Measurements from ENCODE around the gene SPARCL1. TPM values are rescaled to one million over a fixed set of nuclear protein-coding genes. Genes with fewer than 3 reads are reported as not detected.
A peak's percentile ranks its signal among the peaks of the same experiment; 100 is the strongest.
"Not testable (repeated sequence)": the region's sequence is repeated elsewhere in the genome, so short reads cannot be mapped to it uniquely, and the experiment has no call there.

The SPARCL1 gene
- total RNA-seq, 2 donors from 2014 or later: not detected

- no peak overlapping the region for H3K4me3 Mint-ChIP-seq
- ATAC-seq (replicated peaks in 1 of 2) (no peak), DNase-seq (no peak)
- H3K4me1 Mint-ChIP-seq (ENCODE audit: low read depth): no peaks in the 10 kb centered on the region
- H3K27ac Mint-ChIP-seq: no peak overlapping the region
- no peaks in the 10 kb centered on the region for H3K9me3 Mint-ChIP-seq
- H3K36me3 Mint-ChIP-seq (ENCODE audit: insufficient read depth in 2 of 2): peaks cover 1 to 5% of the 10 kb centered on the region in 2 donors
- no peaks in the 10 kb centered on the region for H3K27me3 Mint-ChIP-seq (ENCODE audit: low read depth)
Measured at GRCh38 chr4:87444741-87445140, 84.4 kb downstream of the SPARCL1 start.

GRCh38 chr4:87442889-87443288 lies 86.3 kb downstream of the SPARCL1 start:
- Mint-ChIP-seq H3K36me3 (ENCODE audit: insufficient read depth in 2 of 2) (peaks cover 0 to 15% of the 10 kb centered on the region in 2 donors), H3K9me3 (no peaks in the 10 kb centered on the region), H3K4me1 (ENCODE audit: low read depth) (no peaks in the 10 kb centered on the region), H3K27me3 (ENCODE audit: low read depth) (no peaks in the 10 kb centered on the region), H3K27ac (no peak overlapping the region), H3K4me3 (no peak overlapping the region)
- DNase-seq (no peak), ATAC-seq (replicated peaks in 1 of 2) (peak in 1 of 2 donors; percentile 26)

- H3K9me3 Mint-ChIP-seq: no peaks in the 10 kb centered on the region
- peaks cover 0 to 5% of the 10 kb centered on the region in 2 donors for H3K36me3 Mint-ChIP-seq (ENCODE audit: insufficient read depth in 2 of 2)
- no peak overlapping the region for H3K4me3 Mint-ChIP-seq
- H3K27me3 Mint-ChIP-seq (ENCODE audit: low read depth): no peaks in the 10 kb centered on the region
- H3K4me1 Mint-ChIP-seq (ENCODE audit: low read depth): peaks cover 24% of the 10 kb centered on the region
- ATAC-seq (replicated peaks in 1 of 2): no peak
- no peak overlapping the region for H3K27ac Mint-ChIP-seq
- no peak for DNase-seq
Measured at GRCh38 chr4:87433342-87433741, 95.8 kb downstream of the SPARCL1 start.

- Mint-ChIP-seq H3K4me3 (no peak overlapping the region), H3K4me1 (ENCODE audit: low read depth) (peaks cover 20% of the 10 kb centered on the region), H3K36me3 (ENCODE audit: insufficient read depth in 2 of 2) (no peaks in the 10 kb centered on the region), H3K27ac (no peak overlapping the region), H3K9me3 (no peaks in the 10 kb centered on the region), H3K27me3 (ENCODE audit: low read depth) (no peaks in the 10 kb centered on the region)
- ATAC-seq (replicated peaks in 1 of 2): no peak
- DNase-seq: no peak
Measured at GRCh38 chr4:87430038-87430437, 99.1 kb downstream of the SPARCL1 start.

- H3K36me3 Mint-ChIP-seq (ENCODE audit: insufficient read depth in 2 of 2): no peaks in the 10 kb centered on the region
- no peaks in the 10 kb centered on the region for H3K27me3 Mint-ChIP-seq (ENCODE audit: low read depth)
- no peak overlapping the region for H3K27ac Mint-ChIP-seq
- peaks cover 31% of the 10 kb centered on the region for H3K4me1 Mint-ChIP-seq (ENCODE audit: low read depth)
- ATAC-seq (replicated peaks in 1 of 2) (no peak), DNase-seq (no peak)
- no peak overlapping the region for H3K4me3 Mint-ChIP-seq
- H3K9me3 Mint-ChIP-seq: no peaks in the 10 kb centered on the region
Measured at GRCh38 chr4:87428979-87429378, 100.2 kb downstream of the SPARCL1 start.

- no peak for DNase-seq
- Mint-ChIP-seq H3K4me1 (ENCODE audit: low read depth) (peaks cover 29% of the 10 kb centered on the region), H3K36me3 (ENCODE audit: insufficient read depth in 2 of 2) (no peaks in the 10 kb centered on the region)
Measured at GRCh38 chr4:87427518-87427868, 101.7 kb downstream of the SPARCL1 start.

GRCh38 chr4:87426865-87427517 lies 102.2 kb downstream of the SPARCL1 start:
- no peak for DNase-seq
- H3K36me3 Mint-ChIP-seq (ENCODE audit: insufficient read depth in 2 of 2): peaks cover 0 to 1% of the 10 kb centered on the region in 2 donors
- H3K9me3 Mint-ChIP-seq: no peaks in the 10 kb centered on the region
- peaks cover 31% of the 10 kb centered on the region for H3K4me1 Mint-ChIP-seq (ENCODE audit: low read depth)
- H3K27me3 Mint-ChIP-seq (ENCODE audit: low read depth): no peaks in the 10 kb centered on the region
- no peak overlapping the region for H3K4me3 Mint-ChIP-seq
- peak overlapping the region; percentile 33 for H3K27ac Mint-ChIP-seq
- no peak for ATAC-seq (replicated peaks in 1 of 2)

More at GRCh38 chr4:87427518-87427868, 101.7 kb downstream of the SPARCL1 start:
- no peak overlapping the region for H3K4me3 Mint-ChIP-seq
- no peak for ATAC-seq (replicated peaks in 1 of 2)
- no peaks in the 10 kb centered on the region for H3K9me3 Mint-ChIP-seq
- H3K27ac Mint-ChIP-seq: peak overlapping the region; percentile 33
- no peaks in the 10 kb centered on the region for H3K27me3 Mint-ChIP-seq (ENCODE audit: low read depth)

GRCh38 chr4:87425711-87426110 lies 103.5 kb downstream of the SPARCL1 start:
- no peaks in the 10 kb centered on the region for H3K27me3 Mint-ChIP-seq (ENCODE audit: low read depth)
- peaks cover 40% of the 10 kb centered on the region for H3K4me1 Mint-ChIP-seq (ENCODE audit: low read depth)
- H3K9me3 Mint-ChIP-seq: no peaks in the 10 kb centered on the region
- DNase-seq (no peak), ATAC-seq (replicated peaks in 1 of 2) (no peak)
- no peak overlapping the region for H3K4me3 Mint-ChIP-seq
- peak overlapping the region; percentile 24 for H3K27ac Mint-ChIP-seq
- H3K36me3 Mint-ChIP-seq (ENCODE audit: insufficient read depth in 2 of 2): peaks cover 0 to 1% of the 10 kb centered on the region in 2 donors

- H3K9me3 Mint-ChIP-seq; ATAC-seq (replicated peaks in 1 of 2); H3K27me3 Mint-ChIP-seq (ENCODE audit: low read depth); DNase-seq; H3K36me3 Mint-ChIP-seq (ENCODE audit: insufficient read depth in 2 of 2): not testable (repeated sequence)
- peaks cover 32% of the 10 kb centered on the region for H3K4me1 Mint-ChIP-seq (ENCODE audit: low read depth)
- peak overlapping the region; percentile 90 for H3K27ac Mint-ChIP-seq
- H3K4me3 Mint-ChIP-seq: peak overlapping the region; percentile 90 to 91
Measured at GRCh38 chr4:87424099-87424543, 105.1 kb downstream of the SPARCL1 start.

Other genes with a start within 250 kb of the SPARCL1 start
- gene HSD17B13, start 206.5 kb downstream of the SPARCL1 start, total RNA-seq: under 1 TPM; 0.14 TPM
- 10 to 100 TPM; 19.7 to 22.3 TPM for gene HSD17B11, start 138.2 kb downstream of the SPARCL1 start, total RNA-seq
- gene NUDT9, start 106.8 kb downstream of the SPARCL1 start, total RNA-seq: 10 to 100 TPM; 10.2 to 12.6 TPM
- not detected for gene DSPP, start 79.2 kb upstream of the SPARCL1 start, total RNA-seq
- not detected for gene DMP1, start 120.9 kb upstream of the SPARCL1 start, total RNA-seq

Measured in activated T-cell treated with anti-CD3 and anti-CD28 coated beads, Interleukin-2, amount 50 U/mL, for 72 hours (primary cell).